Heart left ventricle (tissue), 16 donors: ENCODE measurements around the gene SFT2D3. TPM values are rescaled to one million over a fixed set of nuclear protein-coding genes. Genes with fewer than 3 reads are reported as not detected.

ENCODE experiments used
- ATAC-seq, 4 donors: fragments of 200-7000 bp; cut with Tn5 transposase; one replicate each; pipeline ENCODE4 v1.9.1; 2020 to 2022; ENCODE audit warnings: moderate library complexity in 4 of 4, mild to moderate bottlenecking in 3 of 4, moderate number of reproducible peaks in 1 of 4
- DNase-seq, 5 donors: peaks; one replicate each; pipeline ENCODE4 v3.0.0-alpha.2; 2020
- H3K27ac ChIP-seq, 12 donors: fragments of 200-600 bp; sonication (generic) in 4 of 12; one replicate each; pipeline versions ENCODE4 v1.5.0 to v1.8.0; 2016 to 2022; ENCODE audit warnings: mild to moderate bottlenecking in 2 of 12
- H3K27me3 ChIP-seq, 9 donors: fragments of 200-600 bp; sonication (generic) in 2 of 9; one replicate each; pipeline versions ENCODE4 v1.5.1 to v1.8.0; 2016 to 2022; ENCODE audit warnings: mild to moderate bottlenecking in 3 of 9
- H3K36me3 ChIP-seq, 9 donors: fragments of 200-600 bp; sonication (generic) in 2 of 9; one replicate each; pipeline versions ENCODE4 v1.5.0 to v1.8.0; 2018 to 2022; ENCODE audit warnings: mild to moderate bottlenecking in 2 of 9
- H3K4me1 ChIP-seq, 12 donors: fragments of 200-600 bp; sonication (generic) in 4 of 12; one replicate each; pipeline versions ENCODE4 v1.5.0 to v1.8.0; 2016 to 2022; ENCODE audit warnings: mild to moderate bottlenecking in 3 of 12
- H3K4me3 ChIP-seq, 12 donors: fragments of 200-600 bp; sonication (generic) in 4 of 12; one replicate each; pipeline versions ENCODE4 v1.5.0 to v1.8.0; 2017 to 2022; ENCODE audit warnings: mild to moderate bottlenecking in 9 of 12, moderate library complexity in 4 of 12
- H3K9me3 ChIP-seq, 12 donors: fragments of 200-600 bp; sonication (generic) in 4 of 12; one replicate each; pipeline versions ENCODE4 v1.5.0 to v1.8.0; 2016 to 2022; ENCODE audit warnings: mild to moderate bottlenecking in 1 of 12
- CTCF ChIP-seq, 12 donors: fragments of 200-600 bp; sonication (generic) in 4 of 12; IDR thresholded peaks; one replicate each; pipeline versions ENCODE4 v1.5.0 to v1.8.0; 2018 to 2022; ENCODE audit warnings: antibody characterized with exemption in 12 of 12, mild to moderate bottlenecking in 5 of 12
- POLR2A ChIP-seq, 2 donors: fragments of 450-650 bp; IDR thresholded peaks; one replicate each; pipeline ENCODE4 v1.6.1; 2017; ENCODE audit warnings: antibody characterized with exemption in 2 of 2, mild to moderate bottlenecking in 2 of 2, moderate library complexity in 2 of 2
- WGBS, 4 donors: extraction: QIAGEN DNeasy Blood & Tissue Kit in 2 of 4; methylation state at CpG; one replicate each; pipeline versions ENCODE4 v1.1.5 to v1.1.7; 2013 to 2018; 5-methylcytosine and 5-hydroxymethylcytosine counted together
- intact Hi-C, 10 donors: fragments of 100-400 bp; cut with DNase I; formaldehyde crosslinking; loops; one replicate each; pipeline versions ENCODE4 v1.11.1 to v1.14.2; 2022
- polyA plus RNA-seq, 2 donors: library from polyadenylated mRNA; stranded (reverse); fragments of 200-250 nt; gene quantifications; one replicate each; pipeline ENCODE4 v1.2.3, GENCODE V29; 2013
- total RNA-seq, 9 donors: library from RNA; depleted of rRNA in 2 of 9; stranded (reverse); fragments of >200 nt in 2 of 9; fragmentation: NEBNext Ultra II Directional in 3 of 9; extraction: Animal tissue kit (Norgen Biotek cat#: 25700) in 3 of 9; gene quantifications; one replicate each; pipeline versions ENCODE4 v1.1.0 to v1.2.4, GENCODE V29; 2016 to 2023
- donor health status: ischemic (EF 13 %, LVEDD 7.1; RV severe dilation, severe dysfunction).
- donor health status: healthy with polysubstance abuse.
- donor health status: DM: no; HTN: yes; CAD: no.
- donor health status: DM: no; HTN: no; CAD: no.
- donor health status: ischemic (EF 25% LVEDD 6.9; RV normal size, moderate dysfunction).
- donor health status: ischemic (EF 25% LVEDD 5.7; RV mildly dilated, moderate dysfunction).
- donor health status: healthy.
- donor health status: DM: yes; HTN: yes; CAD: no.
- donor health status: ischemic (EF 35%, LVEDD 5.7; RV mildly dilated, moderate dysfunction).
- donor health status: nonischemic (EF 11% LVEDD 7.7; RV severe dilation, severe dysfunction).
- donor health status: DM: yes; HTN: yes; CAD: no.
- donor health status: PGD.
- donor health status: ischemic (EF 29% LVEDD 5.4; RV normal size, mild dysfunction).
- donor health status: nonischemic (EF 23%, LVEDD 6.1; RV moderate dilation, normal function).

SFT2D3 gene
- total and polyA plus RNA-seq, 11 donors, result 2.4 to 5.2 (median 3.6) TPM

DNA sequence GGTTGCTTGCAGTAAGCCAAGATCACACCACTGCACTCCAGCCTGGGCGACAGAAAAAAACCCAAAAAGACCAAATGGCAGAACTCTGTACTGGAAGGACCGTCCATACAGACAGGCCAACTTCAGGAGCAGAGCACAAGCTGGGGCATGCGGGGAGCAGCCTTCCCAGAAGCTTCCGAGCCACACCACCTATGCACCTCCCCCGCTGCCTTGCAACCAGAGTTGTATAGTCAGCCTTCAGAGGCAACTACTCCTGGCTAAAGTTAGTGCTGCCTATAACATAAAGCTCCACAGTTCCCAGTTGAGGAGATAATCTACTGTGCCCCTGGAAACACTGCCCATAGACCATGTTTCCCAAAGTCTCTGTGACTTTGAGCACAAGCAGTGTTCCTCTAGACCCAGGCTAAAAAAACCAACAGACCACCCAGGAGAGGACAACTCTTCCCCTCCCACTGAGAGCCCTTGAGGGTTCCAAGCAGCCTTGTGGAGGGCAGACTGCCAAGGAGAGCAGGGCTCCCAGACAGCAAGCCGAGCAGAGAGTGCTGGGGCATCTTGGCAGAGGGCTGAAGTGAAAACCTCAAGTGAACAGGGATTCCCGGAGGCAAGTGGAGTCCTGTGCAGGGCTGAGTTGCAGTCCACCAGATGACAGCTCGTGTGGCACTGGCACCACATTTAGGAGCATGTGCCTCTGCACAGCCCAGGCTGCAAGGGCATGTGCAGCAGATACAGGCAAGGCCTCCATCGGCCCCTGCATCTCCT lies 6.8 kb downstream of the SFT2D3 start:
- H3K4me1 ChIP-seq, result peaks cover 0 to 51% (median 22%) of the 10 kb centered on the region in 12 donors
- intact Hi-C loops, result loop anchor here in 6 of 10 donors (10.0 kb wide), 3 partner anchors 147 to 193 kb away; partner anchors contain the start of genes IWS1 (in 2 of the 6) and POLR2D (in 2 of the 6)
- H3K27me3 ChIP-seq, result no peaks in the 10 kb centered on the region
- no peak for TF ChIP-seq POLR2A (IDR thresholded peaks at IDR 0.05)
- no peak for TF ChIP-seq CTCF (IDR thresholded peaks at IDR 0.05)
- peak in 3 of 4 donors; percentile 36 to 66 (median 57) for ATAC-seq
- peak in 2 of 5 donors; percentile 46 to 63 for DNase-seq
- peak overlapping the region in 2 of 12 donors; percentile 30 to 39 for H3K27ac ChIP-seq
- no peaks in the 10 kb centered on the region for H3K9me3 ChIP-seq
- no peak overlapping the region for H3K4me3 ChIP-seq
- WGBS, 4 donors, result 71 to 79% (median 77%) methylated on average over 9 of the region's 9 CpGs
- H3K36me3 ChIP-seq, result peaks cover 0 to 84% (median 56%) of the 10 kb centered on the region in 9 donors

DNA sequence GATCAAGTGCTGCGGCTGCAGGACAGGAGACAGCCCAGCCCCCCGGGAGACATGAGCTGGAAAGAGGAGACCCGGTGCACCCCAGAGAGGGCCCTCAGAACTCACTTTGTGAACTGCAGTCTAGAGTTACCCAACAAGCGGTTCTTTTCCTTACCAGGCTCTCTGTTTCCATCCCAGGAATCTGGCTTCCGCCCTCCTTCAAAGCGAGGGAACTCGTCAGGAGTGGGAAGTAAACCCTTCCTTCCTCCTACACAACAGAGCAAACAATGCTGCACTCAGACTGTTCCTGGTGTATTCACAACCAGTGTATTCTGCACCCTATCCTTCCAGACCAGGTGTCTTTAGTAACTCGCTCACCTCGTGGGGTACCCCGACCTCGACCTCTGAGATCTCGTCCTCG lies 8.0 kb downstream of the SFT2D3 start:
- H3K27ac ChIP-seq, result no peak overlapping the region
- DNase-seq, result no peak
- intact Hi-C loops, result loop anchor here in 6 of 10 donors (10.0 kb wide), 3 partner anchors 145 to 195 kb away; partner anchors contain the start of genes IWS1 (in 2 of the 6) and POLR2D (in 2 of the 6)
- H3K9me3 ChIP-seq, result no peaks in the 10 kb centered on the region
- peaks cover 0 to 38% (median 12%) of the 10 kb centered on the region in 12 donors for H3K4me1 ChIP-seq
- 85 to 91% (median 87%) methylated on average over 11 to 13 of the region's 13 CpGs for WGBS, 4 donors
- no peaks in the 10 kb centered on the region for H3K27me3 ChIP-seq
- no peak overlapping the region for H3K4me3 ChIP-seq
- peaks cover 0 to 81% (median 58%) of the 10 kb centered on the region in 9 donors for H3K36me3 ChIP-seq
- no peak for ATAC-seq
- TF ChIP-seq CTCF (IDR thresholded peaks at IDR 0.05) (no peak), POLR2A (IDR thresholded peaks at IDR 0.05) (no peak)

DNA sequence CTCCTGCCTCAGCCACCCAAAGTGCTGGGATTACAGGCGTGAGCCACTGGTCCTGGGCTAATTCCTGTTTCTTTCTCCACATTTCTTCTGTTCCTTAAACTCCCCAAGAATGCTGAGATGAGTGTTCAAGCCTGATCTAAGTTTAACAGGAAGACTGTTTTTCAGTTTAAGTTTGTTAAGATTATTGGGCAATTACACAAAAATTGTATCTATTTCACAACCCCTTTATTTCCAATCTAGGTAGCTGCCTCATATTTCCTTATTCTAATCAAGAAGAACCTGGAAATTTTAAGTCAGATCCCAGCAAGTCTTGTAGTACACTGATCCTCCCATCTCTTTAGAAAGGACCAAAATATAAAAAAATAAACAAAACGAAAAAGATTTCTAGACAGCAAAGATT lies 11.7 kb downstream of the SFT2D3 start:
- Histone ChIP-seq H3K9me3 (no peaks in the 10 kb centered on the region), H3K36me3 (peaks cover 0 to 81% (median 57%) of the 10 kb centered on the region in 9 donors), H3K27me3 (no peaks in the 10 kb centered on the region), H3K4me3 (no peak overlapping the region), H3K27ac (no peak overlapping the region), H3K4me1 (peaks cover 0 to 18% (median 0%) of the 10 kb centered on the region in 12 donors)
- ATAC-seq, result no peak
- whole genome bisulfite sequencing, 4 donors, result 87 to 94% (median 90%) methylated on average over 2 of the region's 2 CpGs
- no peak for DNase-seq
- no peak for TF ChIP-seq CTCF (IDR thresholded peaks at IDR 0.05)
- TF ChIP-seq POLR2A (IDR thresholded peaks at IDR 0.05), result no peak
- intact Hi-C loops, result no loop called here

- intact Hi-C loops, result no loop called here
- H3K4me3 ChIP-seq, result no peak overlapping the region
- H3K27me3 ChIP-seq, result no peaks in the 10 kb centered on the region
- H3K36me3 ChIP-seq, result peaks cover 0 to 81% (median 57%) of the 10 kb centered on the region in 9 donors
- 94 to 96% (median 95%) methylated on average over 22 to 25 of the region's 25 CpGs for WGBS, 4 donors
- H3K9me3 ChIP-seq, result no peaks in the 10 kb centered on the region
- peaks cover 0 to 13% (median 0%) of the 10 kb centered on the region in 12 donors for H3K4me1 ChIP-seq
- DNase-seq, result no peak
- no peak for ATAC-seq
- TF ChIP-seq CTCF (IDR thresholded peaks at IDR 0.05), result no peak
- no peak for TF ChIP-seq POLR2A (IDR thresholded peaks at IDR 0.05)
- H3K27ac ChIP-seq, result no peak overlapping the region
Observed at GRCh38 chr2:127713562-127713961, 12.3 kb downstream of the SFT2D3 start.
